NCI-H526 (cell line): ENCODE results near the gene IL20RA.
A peak's percentile ranks its signal among the peaks of the same experiment; 100 is the strongest.

Experiments used
- DNase-seq, 2 experiments: peaks; one replicate each; lab custom pipeline; 2025; lab: John Stamatoyannopoulos, UW

The IL20RA gene

DNA sequence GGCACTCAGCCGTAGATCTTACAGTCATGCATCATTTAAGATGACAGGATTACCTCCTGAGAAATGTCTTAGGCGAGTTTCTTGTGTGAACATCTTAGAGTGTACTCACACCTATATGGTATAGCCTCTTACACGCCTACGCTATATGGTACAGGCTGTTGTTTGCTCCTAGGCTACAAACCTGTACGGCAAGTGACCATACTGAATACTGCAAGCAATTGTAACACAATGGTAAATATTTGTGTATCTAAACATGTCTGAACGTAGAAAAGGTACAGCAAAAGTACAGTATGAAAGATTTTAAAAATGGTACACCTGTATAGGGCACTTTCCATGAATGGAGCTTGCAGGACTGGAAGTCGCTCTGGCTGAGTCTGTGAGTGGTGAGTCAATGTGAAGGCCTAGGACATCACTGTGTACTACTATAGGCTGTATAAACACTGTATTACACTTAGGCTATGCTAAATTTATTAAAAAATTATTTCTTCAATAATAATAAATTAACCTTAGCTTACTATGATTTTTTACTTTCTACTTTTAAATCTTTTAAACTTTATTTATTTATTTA is 541 bp upstream of the IL20RA start:
- DNase-seq = peak in 1 of 2 experiments; percentile 22

DNA sequence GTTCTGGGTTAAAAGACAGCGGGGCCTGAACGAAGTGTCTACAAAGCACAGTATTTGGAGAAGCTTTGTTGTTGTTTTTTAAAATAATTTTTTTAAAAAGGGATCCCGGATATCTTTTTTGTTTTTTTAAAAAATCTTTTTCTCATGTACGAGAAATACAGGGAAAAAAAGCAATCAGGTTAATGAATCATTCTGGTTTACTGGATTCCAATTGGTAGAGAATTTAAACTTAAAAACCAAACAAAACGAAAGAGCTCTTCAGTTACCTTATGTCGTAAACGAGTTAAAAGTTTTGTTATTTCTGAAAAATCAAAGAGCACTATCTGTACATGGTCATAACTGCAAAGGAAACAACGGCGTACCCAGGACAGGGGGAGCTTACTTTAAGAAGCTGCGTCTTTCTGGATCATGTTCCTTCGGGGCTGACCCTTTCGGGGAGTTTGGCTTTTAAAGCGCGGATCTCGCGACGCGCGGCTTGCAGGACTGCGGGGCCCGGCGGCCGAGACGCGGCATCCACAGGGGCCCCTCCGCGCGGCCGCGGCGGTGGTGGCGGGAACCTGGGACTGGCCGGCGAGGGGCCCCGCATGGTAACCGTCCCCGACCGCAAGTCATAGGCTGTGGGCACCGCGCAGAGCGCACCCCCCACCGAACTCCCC is 927 bp downstream of the IL20RA start:
- DNase-seq = peak in 1 of 2 experiments; percentile 71

DNA sequence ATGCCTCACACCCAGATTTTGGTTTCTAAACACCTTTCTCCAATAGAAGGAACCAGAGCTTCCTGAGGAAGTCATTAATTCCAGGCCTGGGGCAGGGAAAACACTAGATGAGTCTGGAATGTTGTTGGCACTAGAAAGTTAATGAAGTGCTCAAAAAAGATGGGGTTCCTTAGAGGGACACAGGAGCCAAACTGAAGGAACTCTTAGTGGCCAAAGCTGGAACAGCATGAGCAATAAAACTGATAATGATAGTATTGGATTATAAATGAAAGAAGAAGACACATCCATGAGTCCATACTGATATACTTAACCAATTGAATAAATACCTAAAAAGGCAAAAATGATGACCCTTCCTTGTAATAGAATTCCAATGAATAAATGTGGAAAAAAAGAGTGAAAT is 4.4 kb downstream of the IL20RA start:
- no peak for DNase-seq

DNA sequence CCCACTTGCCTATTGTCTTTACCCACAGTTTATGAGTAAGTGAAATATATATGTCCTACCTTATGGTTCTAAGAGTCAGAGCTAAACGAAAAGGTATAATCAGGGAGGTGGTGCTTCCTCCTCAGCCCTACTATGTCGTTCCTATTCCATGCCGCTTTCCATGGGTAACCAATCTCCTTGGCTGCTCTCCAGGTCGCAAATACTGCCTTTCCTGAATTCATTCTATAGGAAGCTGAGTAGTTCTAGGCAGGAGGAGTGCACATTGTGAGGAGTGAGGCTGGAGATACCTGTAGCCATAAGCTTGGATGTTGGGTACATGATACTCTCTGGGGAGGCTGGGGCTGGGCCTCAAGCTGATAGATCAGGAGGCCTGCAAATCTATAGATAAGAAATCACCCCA is 5.8 kb downstream of the IL20RA start:
- no peak for DNase-seq

DNA sequence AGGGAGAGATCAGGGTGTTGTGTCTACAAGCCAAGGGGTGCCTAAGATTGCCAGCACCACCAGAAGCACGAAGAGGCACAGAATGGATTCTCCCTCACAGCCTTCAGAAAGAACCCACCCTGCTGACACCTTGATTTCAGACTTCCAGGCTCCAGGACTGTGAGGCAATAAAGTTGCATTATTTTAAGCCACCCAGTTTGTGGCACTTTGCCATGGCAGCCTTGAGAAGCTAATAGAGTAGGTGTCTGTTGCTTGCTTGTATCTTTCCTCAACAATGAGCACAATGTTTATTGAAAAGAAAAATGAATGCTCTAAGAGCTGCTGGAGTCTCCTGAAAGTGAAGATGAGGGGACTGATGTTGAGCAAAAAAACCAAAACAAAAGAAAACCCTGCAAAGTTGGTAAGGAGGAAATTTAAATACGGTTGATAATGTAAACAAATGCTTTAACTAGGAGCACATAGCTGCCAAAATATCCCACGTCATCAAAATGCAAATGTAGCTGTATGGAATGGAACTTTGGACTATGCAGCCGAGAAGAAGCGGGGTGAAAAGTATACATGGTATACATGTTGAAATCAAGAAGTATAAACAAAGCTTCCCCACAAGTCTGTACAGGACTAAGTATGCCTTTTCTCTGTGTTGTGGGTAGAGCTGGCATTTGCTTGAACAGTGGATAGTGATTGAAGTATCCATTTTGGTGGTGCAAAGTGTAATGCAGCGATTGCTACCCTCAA is 8.0 kb downstream of the IL20RA start:
- DNase-seq = peak; percentile 72 to 84

DNA sequence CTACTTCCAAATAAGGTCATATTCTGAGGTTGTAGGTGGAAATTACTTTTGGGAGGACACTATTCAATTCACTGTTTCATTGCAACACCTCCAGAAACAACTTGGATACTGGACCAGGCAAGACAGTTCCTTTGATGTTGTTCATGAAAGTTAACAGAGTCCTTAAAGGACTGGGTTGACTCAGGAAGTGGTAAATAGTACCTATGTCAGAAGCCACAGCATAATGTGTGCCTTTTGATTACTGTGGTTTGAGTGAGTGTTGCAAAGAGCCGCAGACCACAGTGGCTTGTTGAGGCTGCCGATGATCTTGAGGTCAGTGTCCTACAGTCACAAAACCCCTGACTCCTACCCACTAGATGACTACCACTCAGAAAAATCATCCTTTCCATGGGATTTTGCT is 10.9 kb downstream of the IL20RA start:
- no peak for DNase-seq

DNA sequence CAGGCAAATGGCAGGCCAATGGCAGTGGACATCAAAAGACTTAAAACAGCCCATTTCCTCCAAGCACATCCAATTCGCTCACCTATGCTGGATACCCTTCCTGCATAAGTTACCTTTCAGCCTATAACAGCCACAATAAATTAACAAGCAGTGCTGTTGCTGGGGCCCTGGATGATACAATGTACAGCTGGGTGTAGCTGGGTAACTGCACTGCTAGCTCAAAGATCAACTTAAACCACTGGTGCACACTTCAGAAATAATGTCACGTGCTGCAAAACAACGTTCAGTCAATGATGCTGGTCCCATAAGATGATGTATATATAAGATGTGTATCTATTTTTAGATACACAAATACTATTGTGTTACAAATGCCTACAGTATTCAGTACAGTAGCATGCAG is 13.6 kb downstream of the IL20RA start:
- DNase-seq = no peak

DNA sequence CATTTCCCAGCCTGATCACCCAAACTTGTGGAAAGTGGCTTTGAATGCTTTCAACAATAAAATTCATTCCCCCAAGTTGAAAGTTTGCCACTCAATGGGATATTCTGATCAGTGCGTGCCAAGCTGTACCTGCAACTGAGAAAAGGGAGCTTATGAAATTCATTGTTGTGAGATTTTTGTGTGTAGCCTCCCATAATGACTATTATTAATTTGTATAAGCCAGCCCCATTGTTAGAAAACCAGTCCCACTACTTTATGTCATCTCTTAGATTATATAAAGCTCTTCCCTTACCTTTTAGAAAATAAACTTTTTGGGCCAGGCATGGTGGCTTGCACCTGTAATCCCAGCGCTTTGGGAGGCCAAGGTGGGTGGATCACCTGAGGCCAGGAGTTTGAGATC is 15.9 kb downstream of the IL20RA start:
- no peak for DNase-seq

DNA sequence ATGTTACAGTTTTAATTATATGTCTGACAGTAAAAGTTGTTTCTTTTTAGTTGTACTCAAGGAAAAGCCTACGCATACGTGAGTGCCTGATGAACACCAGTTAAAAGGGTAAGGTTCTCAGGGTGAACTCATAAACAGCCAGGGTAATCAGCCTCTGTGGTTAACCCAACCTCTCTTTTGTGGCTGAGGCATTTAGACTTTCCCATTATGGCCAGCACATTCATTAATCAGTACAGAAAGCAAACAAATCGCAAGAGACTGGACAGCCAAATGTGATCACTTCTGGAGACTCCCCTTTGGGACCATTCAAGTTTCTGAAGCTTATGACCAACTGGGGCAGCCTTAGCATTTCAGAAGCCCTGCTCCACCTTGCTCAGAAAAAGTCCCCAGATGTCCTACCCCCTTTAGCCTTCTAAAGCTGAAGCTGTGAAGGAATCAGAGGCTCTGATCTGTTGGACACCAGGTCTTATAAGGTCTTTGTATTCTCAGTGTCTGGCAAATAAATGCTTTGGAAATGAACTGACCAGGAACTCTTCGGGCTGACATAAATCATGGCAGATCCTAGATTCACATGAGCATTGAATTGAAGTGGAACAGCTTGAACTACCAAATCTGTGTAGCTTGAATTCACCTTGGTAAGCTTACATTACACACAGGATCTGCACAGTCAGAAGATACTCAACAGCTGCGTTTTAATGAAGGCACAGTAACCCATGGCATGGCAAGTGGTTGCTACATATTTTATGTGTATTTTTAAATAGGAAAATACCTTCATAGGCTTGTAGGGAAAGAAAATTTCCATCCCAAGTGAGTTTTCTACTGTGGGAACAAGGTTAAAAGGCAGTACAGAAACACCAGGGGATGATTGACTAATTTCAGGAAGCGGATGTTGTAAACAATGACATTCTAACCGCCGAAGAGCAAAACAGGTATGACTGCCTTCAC is 18.7 kb downstream of the IL20RA start:
- DNase-seq = peak in 1 of 2 experiments; percentile 9

DNA sequence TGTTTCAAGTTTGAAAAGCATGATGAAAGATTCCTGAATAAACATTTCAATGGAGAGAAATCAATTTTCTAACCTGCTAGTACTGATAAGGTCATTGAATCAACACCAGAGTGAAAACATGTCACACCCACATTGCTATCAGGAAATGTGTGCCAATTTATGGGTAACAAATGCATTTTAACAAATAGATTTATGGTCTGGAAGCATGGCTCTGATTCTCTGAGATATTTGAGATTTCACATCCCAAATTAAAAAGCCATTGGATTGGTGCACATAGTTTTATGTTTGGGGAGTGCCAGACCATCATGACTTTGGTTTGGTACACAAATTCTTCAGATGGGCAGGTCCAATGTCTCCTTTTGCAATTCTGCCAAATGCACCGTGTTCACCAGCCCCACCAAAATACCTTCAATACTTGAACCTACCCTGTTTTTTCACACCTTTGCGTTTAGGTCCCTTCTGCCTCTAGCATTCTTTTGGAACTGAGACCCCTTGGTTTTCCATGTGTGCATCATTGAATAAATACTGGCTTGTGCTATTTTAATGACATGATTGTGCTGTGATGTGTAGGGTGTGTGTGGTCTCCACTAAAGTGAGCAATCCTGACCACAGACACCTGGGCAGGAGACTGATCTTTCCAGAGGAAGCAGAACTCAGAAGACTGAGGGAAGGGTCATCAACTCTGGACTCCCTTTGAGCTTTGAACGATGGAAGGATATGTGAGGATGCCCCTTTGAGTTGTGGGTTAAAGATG is 20.4 kb downstream of the IL20RA start:
- DNase-seq = no peak

DNA sequence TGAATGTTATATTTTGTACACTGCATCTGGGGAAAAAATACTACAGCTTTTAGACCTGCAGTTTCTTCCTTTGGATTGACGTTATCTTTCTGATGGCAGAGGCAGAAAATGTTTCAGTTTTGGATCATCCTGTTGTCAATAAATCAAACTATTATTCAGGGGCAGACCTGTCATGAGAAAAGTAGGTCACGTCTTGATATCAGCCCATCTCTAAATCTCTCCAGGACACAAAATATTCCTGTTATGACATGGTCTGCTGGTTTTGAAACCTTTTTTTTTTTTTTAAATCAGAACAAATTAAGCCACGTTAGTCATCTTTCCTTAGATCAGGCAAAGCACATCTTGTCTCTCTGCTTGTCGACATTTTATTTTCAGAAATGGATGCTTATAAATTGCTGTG is 24.0 kb downstream of the IL20RA start:
- DNase-seq = no peak

DNA sequence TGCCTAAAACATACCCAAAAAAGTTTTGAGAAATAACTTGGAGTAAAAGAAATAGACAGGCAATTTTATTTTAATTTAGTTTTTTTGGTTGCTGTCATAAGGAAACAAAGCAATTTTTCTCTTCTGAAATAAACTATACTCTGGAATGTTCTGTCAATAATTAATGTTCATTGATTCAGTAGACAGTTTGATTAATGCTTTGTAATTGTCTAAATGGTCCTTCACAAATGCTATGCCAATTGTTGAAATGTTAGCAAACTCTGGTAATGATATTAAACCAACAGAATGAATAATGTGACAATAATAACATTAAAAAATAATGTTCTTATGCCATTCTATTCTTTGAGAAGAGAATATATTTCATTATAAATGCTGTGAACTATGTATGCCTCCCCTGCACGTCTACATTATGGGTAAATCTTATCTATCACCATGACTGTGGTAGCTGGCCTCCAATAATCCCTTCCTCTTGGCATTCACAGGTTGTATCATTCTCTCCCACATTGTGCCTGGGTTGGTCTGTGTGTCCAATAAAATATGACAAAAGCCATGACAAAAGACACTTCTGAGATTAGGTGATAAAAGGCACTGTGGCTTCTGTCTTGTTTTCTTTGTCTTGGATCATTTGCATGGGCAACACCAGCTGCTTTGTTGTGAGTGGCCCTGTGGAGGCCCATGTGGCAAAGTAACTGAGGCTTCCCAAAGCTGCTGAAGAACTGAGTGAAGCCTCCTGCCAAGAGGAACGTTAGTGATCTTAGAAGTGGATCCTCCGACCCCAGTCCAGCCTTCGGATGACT is 25.1 kb downstream of the IL20RA start:
- DNase-seq = peak in 1 of 2 experiments; percentile 6

DNA sequence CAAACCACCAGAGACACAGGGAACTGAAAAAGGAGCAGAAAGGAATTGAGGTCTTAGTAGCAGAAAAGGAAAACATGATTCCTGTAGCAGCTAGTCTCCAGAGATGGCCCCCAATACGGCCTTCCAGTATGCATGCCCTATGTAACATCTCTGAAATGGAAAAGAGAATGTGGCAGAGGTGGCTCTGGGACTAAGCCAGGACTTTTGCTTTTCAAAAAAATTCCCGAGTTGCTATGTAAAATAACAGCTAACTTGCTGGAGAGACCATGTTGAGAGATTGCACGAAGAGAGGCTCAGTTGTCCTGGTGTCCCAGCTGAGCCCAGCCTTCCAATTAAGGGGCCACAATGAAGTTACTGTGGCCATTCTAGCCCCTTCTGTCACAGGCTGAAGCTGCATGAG is 27.7 kb downstream of the IL20RA start:
- no peak for DNase-seq

DNA sequence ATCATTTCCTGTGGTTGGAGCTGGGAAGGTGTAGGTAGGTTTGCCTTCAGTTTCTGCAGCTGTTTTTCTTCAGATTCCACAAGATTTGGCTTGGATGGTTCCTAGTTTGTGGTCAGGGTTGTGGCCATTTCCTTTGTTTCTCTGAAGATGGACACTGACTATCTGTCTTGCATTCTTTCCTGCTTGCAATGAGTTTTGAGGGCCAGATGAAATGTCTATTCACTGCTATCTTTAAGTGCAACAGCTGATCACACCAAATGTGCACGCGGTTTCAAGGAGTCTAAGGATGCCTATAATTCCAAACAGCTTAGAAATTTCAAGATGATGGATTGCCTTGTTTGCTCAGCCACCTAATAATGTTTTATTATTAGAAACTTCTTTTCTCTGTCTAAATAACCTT is 28.4 kb downstream of the IL20RA start:
- DNase-seq = no peak

DNA sequence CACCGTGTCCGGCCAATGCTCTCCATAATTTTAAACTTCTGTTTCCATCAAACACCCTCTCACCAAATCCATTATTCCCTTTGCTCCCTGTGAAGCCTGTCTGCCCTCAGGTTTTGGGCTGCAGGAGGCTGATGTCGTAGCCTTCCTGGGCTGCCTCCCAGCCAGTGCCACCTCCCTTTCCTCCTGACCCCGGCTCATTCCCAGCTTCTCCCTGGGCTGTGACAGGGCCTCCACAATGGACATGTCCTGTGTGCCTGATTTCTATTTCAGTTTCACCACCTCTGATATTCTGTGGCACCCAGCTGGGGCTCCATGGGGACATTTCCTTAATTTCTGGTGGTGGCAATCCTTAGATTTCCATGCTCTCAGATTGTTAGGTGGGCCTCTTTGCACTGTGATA is 28.8 kb downstream of the IL20RA start:
- DNase-seq = no peak

DNA sequence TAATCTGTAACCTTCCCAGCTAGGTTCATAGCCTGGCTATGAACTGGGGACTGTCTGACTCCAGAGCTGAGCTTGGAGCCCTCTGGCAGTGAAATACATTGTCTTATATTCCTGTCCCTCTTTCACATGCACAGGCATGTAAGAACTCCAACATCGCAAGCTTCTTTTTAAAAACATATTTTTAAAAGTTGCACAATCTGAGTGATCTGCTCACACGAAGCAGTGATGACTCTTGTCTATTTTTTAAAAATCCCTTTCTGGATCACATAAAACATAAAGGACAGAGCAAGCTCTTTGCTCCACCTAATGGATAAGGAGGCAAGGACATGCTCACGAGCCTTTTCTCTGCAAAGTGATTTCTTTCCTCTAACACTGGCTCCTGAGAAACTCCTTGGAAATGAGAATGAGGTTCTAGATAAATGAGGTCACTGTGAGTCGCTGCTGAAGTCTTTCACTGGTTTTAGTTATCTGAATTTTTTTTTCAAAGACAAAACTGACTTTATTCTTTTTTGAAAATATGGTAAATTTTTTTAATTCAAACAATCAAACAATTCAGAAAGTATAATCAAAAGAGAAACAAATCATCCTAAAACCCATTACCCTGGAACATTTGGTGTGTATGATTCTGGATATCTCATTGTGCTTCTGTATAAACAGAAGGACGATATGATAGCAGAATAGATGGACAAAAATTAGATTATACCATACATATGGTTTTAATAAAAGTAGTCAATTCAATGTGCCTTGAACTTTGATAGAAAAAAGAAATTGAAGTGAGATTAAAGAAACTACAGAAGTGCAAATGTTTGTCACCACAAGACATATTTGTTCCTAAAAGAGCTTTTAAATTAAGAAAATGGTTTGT is 30.8 kb downstream of the IL20RA start:
- DNase-seq = peak; percentile 11 to 40

DNA sequence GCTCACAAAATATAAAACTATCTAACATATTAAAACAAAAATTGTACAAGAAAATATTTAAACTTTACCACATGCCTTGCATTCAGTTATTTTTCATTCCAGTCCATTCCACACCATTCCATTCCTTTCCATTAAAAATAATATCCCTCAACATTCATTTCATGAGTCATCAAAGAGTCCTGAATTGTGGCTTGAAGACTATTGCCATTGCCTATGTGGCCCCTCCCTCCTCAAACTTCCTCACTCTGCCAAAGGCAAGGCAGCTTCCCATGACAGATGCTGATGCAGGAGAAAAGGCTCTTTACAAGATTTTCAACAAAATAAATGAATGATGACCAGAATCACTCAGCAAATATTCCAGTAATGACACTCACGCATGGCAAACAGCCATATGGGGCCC is 31.7 kb downstream of the IL20RA start:
- no peak for DNase-seq

DNA sequence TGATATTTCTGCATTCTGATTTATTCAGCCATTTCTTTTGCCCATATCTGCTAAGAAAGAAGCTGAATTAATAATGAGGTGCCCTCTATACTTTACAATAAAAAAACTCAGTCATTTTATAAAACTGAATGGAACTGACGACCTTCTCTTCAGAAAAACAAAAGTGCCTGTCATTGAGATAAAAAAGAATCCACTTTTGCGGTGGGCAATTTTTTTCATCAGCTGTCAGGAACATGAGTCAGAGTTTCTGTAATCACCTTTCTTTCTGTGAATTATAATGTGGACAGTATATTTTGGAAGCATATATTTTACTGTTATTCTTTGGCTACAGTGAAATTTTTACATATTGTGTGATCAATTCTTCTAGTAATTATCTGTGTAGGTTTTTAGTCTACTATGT is 33.4 kb downstream of the IL20RA start:
- DNase-seq = no peak

DNA sequence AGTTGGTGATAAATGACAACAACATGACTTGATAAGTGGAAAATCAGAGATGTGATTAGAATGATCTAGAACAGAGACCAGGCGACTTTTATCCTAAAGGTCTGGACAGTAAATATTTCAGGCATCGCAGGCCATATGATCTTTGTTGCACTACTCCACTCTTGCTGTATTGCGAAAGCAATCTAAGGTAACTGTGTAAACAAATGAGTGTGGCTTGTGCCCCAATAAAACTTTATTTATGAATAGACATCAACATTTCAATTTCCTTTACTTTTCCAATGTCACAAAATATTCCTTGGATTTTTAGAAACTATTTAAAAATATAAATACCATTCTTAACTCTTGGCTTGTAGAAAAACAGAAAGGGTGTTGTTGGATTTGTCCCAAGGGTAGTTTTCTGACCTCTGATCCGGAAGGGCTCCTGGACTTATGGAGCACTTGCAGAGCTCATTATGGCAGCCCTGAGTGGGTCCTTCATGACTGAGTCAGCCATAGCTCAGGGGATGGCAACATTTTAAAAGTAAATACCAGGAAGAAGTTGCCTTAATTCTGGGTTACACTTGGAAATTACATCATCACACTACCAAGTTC is 34.5 kb downstream of the IL20RA start:
- no peak for DNase-seq
